GM23338 (cell line): ENCODE measurements around the gene LAMC3.

ENCODE experiments used
- EZH2 ChIP-seq: fragments of 200-600 bp; sonication (generic); IDR thresholded peaks from one replicate; pipeline ENCODE4 v1.8.0; 2017; ENCODE audit warnings: antibody characterized with exemption, mild to moderate bottlenecking, low read depth; ENCODE audit not compliant: unreplicated experiment
- EZH2phosphoT487 ChIP-seq: fragments of 200-600 bp; sonication (generic); IDR thresholded peaks from one replicate; pipeline ENCODE4 v1.8.1; 2018; ENCODE audit warnings: antibody characterized with exemption; ENCODE audit not compliant: unreplicated experiment
- POLR2AphosphoS5 ChIP-seq: IDR thresholded peaks from 2 replicates; pipeline ENCODE4 v1.6.1; 2016; ENCODE audit warnings: antibody characterized with exemption, low read depth
- ZNF462 ChIP-seq: fragments of 250-450 bp; sonication (Bioruptor Pico); IDR thresholded peaks from 2 replicates; pipeline ENCODE4 v1.5.0; 2020; ENCODE audit warnings: mild to moderate bottlenecking, moderate library complexity
- TF ChIP-seq, protein P1 (sequence below), 2 experiments: fragments of 200-600 bp in 1 of 2; sonication (generic) in 1 of 2; conservative IDR thresholded peaks; 2 replicates each; pipeline versions ENCODE4 v1.5.1 to v1.6.1; 2016 to 2017; ENCODE audit warnings: antibody characterized with exemption in 2 of 2, low read depth in 2 of 2, mild to moderate bottlenecking in 2 of 2, moderate library complexity in 1 of 2

DNA sequence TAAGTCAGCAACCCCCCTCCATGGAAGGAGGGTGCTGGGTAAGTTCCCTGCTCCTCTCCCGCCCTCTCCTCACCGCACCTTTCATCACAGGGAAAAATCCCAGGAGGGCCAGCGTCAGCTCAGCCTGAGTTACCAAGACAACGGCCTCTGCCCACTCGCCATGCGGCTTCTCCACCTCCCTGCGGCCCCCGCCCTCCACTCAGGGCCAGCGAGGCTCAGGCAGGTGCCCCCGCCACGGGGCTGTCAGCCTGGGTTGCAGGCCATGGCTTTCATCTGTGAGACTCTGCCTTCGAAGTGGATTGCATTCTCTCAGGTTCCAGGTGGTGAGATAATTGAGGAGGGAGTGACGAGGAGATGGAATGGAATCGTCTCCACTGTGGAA is 27.2 kb upstream of the LAMC3 start:
- no peak for TF ChIP-seq EZH2phosphoT487
- TF ChIP-seq, protein P1, sequence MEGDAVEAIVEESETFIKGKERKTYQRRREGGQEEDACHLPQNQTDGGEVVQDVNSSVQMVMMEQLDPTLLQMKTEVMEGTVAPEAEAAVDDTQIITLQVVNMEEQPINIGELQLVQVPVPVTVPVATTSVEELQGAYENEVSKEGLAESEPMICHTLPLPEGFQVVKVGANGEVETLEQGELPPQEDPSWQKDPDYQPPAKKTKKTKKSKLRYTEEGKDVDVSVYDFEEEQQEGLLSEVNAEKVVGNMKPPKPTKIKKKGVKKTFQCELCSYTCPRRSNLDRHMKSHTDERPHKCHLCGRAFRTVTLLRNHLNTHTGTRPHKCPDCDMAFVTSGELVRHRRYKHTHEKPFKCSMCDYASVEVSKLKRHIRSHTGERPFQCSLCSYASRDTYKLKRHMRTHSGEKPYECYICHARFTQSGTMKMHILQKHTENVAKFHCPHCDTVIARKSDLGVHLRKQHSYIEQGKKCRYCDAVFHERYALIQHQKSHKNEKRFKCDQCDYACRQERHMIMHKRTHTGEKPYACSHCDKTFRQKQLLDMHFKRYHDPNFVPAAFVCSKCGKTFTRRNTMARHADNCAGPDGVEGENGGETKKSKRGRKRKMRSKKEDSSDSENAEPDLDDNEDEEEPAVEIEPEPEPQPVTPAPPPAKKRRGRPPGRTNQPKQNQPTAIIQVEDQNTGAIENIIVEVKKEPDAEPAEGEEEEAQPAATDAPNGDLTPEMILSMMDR (conservative IDR thresholded peaks at IDR 0.05; ENCODE audit: low read depth in 2 of 2), result no peak
- no peak for TF ChIP-seq EZH2
- TF ChIP-seq POLR2AphosphoS5, result no peak
- TF ChIP-seq ZNF462, result no peak
